ENCODE data around the gene WDR5B. TPM values are rescaled to one million over a fixed set of nuclear protein-coding genes. Genes with fewer than 3 reads are reported as not detected.

The WDR5B gene
- total and polyA plus RNA-seq, 2 donors (not counting 3 experiments of a cell fraction or from before 2014, with no cell fraction given) = 1.8 to 3.7 TPM

- POLR2A ChIA-PET = no interaction called here
Observed at GRCh38 chr3:122409446-122409845, 6.4 kb downstream of the WDR5B start.

DNA sequence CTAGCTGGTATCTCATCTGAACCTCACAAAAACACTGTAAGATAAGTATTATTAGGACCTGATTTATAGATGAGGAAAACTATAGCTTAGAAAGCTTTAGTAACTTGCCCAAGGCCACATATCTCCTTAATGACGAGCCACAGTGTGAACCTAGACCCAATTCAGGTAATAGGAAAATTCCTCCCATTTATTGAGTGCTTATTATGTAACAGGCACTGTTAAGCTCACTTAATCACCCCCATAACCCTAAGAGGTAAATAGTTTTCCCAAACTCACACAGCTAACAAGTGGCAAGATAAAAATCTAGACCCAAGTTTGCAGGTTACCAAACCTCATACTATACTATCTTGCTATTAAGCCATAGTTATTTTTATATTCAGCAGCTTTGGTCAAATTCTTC is 7.9 kb downstream of the WDR5B start:
- no peaks in the 10 kb centered on the region for H4K20me1 ChIP-seq (replicated peaks; ENCODE audit: control insufficient read depth, extremely low read depth, insufficient read depth, low read length)
- H2AFZ ChIP-seq (ENCODE audit: low read depth, low read length) = no peak overlapping the region
- ChIA-PET POLR2A (interaction anchor here (0.6 to 1.0 kb wide), 2 partner anchors 9 to 24 kb away, joined by 3 read pairs; partner anchors contain the start of gene FAM162A), CTCF (interaction anchor here (0.9 to 3.0 kb wide), 3 partner anchors 8 to 271 kb away, joined by 3 to 22 read pairs (median 3); no protein-coding TSS in a partner anchor)
- intact Hi-C loops (cut with micrococcal nuclease) (no loop called here), dilution Hi-C loops (cut with MboI; ENCODE audit: extremely low pct_ligation_motif_present, low sequenced_read_pairs) (no loop called here)
- BruUV-seq (replicated peaks) = no TSS peak
- H3K79me2 ChIP-seq (ENCODE audit: control insufficient read depth, insufficient read depth, low read length) = no peaks in the 10 kb centered on the region
- H3K27ac ChIP-seq (ENCODE audit: insufficient read depth, low read depth, low read length) = no peak overlapping the region
- H3K4me1 ChIP-seq (ENCODE audit: control insufficient read depth, extremely low read depth, insufficient read depth, low read length) = no peaks in the 10 kb centered on the region
- H3K9me3 ChIP-seq (replicated peaks; ENCODE audit: control insufficient read depth, insufficient read depth, low read length) = no peaks in the 10 kb centered on the region
- no peak overlapping the region for H3K4me2 ChIP-seq (ENCODE audit: insufficient read depth, low read length)
- no peak for DNase-seq (ENCODE audit: low read depth, low spot score)
- no peak overlapping the region for H3K9ac ChIP-seq (replicated peaks; ENCODE audit: extremely low read depth, insufficient read depth, low read length)
- no peaks in the 10 kb centered on the region for H3K36me3 ChIP-seq (ENCODE audit: control insufficient read depth in 2 of 2, extremely low read depth in 1 of 2, insufficient read depth in 2 of 2, low read length in 2 of 2)
- no peak for TF ChIP-seq FOS (IDR thresholded peaks at IDR 0.05; ENCODE audit: borderline replicate concordance, insufficient read depth, low read length)
- no peak for TF ChIP-seq MYC (IDR thresholded peaks at IDR 0.05; ENCODE audit: low read depth, low read length)
- TF ChIP-seq CTCF (IDR thresholded peaks at IDR 0.05; ENCODE audit: extremely low read depth in 1 of 2, insufficient read depth in 1 of 2, low read depth in 1 of 2, low read length in 2 of 2) = no peak
- no peak for TF ChIP-seq POLR2A (IDR thresholded peaks at IDR 0.05; ENCODE audit: low read depth, low read length)
- no peak for TF ChIP-seq EZH2 (IDR thresholded peaks at IDR 0.05; ENCODE audit: borderline replicate concordance, low read depth, low read length, severe bottlenecking)
- TF ChIP-seq POLR2AphosphoS5 (IDR thresholded peaks at IDR 0.05; ENCODE audit: insufficient read depth, low read depth, low read length) = no peak
- TF ChIP-seq JUN (IDR thresholded peaks at IDR 0.05; ENCODE audit: borderline replicate concordance, insufficient read depth, insufficient read length, low read depth) = no peak
- no peak for TF ChIP-seq MAX (IDR thresholded peaks at IDR 0.05; ENCODE audit: insufficient read depth, insufficient read length)
- TF ChIP-seq GATA2 (IDR thresholded peaks at IDR 0.05; ENCODE audit: insufficient read depth, insufficient read length, low read depth, low read length) = no peak
- no peak for FAIRE-seq
- no peaks in the 10 kb centered on the region for H3K27me3 ChIP-seq (ENCODE audit: control insufficient read depth in 2 of 2, insufficient read depth in 2 of 2, low read length in 2 of 2)
- H3K4me3 ChIP-seq (replicated peaks in 1 of 3; ENCODE audit: insufficient read depth in 1 of 3, low read depth in 1 of 3, low read length in 3 of 3) = no peak overlapping the region
- H3K9me1 ChIP-seq (replicated peaks; ENCODE audit: control insufficient read depth, extremely low read depth, insufficient read depth, low read length) = no peaks in the 10 kb centered on the region

More at GRCh38 chr3:122409446-122409845, 6.4 kb downstream of the WDR5B start:
- no peaks in the 10 kb centered on the region for H4K20me1 ChIP-seq (replicated peaks; ENCODE audit: control insufficient read depth, extremely low read depth, insufficient read depth, low read length)
- H3K9me3 ChIP-seq (replicated peaks; ENCODE audit: control insufficient read depth, insufficient read depth, low read length) = no peaks in the 10 kb centered on the region
- no peak for FAIRE-seq
- DNase-seq (ENCODE audit: low read depth, low spot score) = no peak
- no peak overlapping the region for H3K9ac ChIP-seq (replicated peaks; ENCODE audit: extremely low read depth, insufficient read depth, low read length)
- dilution Hi-C loops (cut with MboI; ENCODE audit: extremely low pct_ligation_motif_present, low sequenced_read_pairs) = no loop called here
- H3K27me3 ChIP-seq (ENCODE audit: control insufficient read depth in 2 of 2, insufficient read depth in 2 of 2, low read length in 2 of 2) = no peaks in the 10 kb centered on the region
- no peak overlapping the region for H2AFZ ChIP-seq (ENCODE audit: low read depth, low read length)
- BruUV-seq (replicated peaks) = no TSS peak
- no peak overlapping the region for H3K4me2 ChIP-seq (ENCODE audit: insufficient read depth, low read length)
- CTCF ChIA-PET = interaction anchor here (3.0 kb wide), 1 partner anchor 17 kb away, joined by 22 read pairs; no protein-coding TSS in a partner anchor
- TF ChIP-seq MYC (IDR thresholded peaks at IDR 0.05; ENCODE audit: low read depth, low read length) (no peak), CTCF (IDR thresholded peaks at IDR 0.05; ENCODE audit: extremely low read depth in 1 of 2, insufficient read depth in 1 of 2, low read depth in 1 of 2, low read length in 2 of 2) (no peak)
- no peak overlapping the region for H3K27ac ChIP-seq (ENCODE audit: insufficient read depth, low read depth, low read length)
- H3K36me3 ChIP-seq (ENCODE audit: control insufficient read depth in 2 of 2, extremely low read depth in 1 of 2, insufficient read depth in 2 of 2, low read length in 2 of 2) = no peaks in the 10 kb centered on the region
- peaks cover 1% of the 10 kb centered on the region for H3K79me2 ChIP-seq (ENCODE audit: control insufficient read depth, insufficient read depth, low read length)
- no peaks in the 10 kb centered on the region for H3K4me1 ChIP-seq (ENCODE audit: control insufficient read depth, extremely low read depth, insufficient read depth, low read length)
- H3K4me3 ChIP-seq (replicated peaks in 1 of 3; ENCODE audit: insufficient read depth in 1 of 3, low read depth in 1 of 3, low read length in 3 of 3) = no peak overlapping the region
- intact Hi-C loops (cut with micrococcal nuclease) = no loop called here
- no peaks in the 10 kb centered on the region for H3K9me1 ChIP-seq (replicated peaks; ENCODE audit: control insufficient read depth, extremely low read depth, insufficient read depth, low read length)

Measured in endothelial cell of umbilical vein (primary cell).